ENCODE data around the gene TMEM176A.

Gene TMEM176A, protein sequence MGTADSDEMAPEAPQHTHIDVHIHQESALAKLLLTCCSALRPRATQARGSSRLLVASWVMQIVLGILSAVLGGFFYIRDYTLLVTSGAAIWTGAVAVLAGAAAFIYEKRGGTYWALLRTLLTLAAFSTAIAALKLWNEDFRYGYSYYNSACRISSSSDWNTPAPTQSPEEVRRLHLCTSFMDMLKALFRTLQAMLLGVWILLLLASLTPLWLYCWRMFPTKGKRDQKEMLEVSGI

DNA sequence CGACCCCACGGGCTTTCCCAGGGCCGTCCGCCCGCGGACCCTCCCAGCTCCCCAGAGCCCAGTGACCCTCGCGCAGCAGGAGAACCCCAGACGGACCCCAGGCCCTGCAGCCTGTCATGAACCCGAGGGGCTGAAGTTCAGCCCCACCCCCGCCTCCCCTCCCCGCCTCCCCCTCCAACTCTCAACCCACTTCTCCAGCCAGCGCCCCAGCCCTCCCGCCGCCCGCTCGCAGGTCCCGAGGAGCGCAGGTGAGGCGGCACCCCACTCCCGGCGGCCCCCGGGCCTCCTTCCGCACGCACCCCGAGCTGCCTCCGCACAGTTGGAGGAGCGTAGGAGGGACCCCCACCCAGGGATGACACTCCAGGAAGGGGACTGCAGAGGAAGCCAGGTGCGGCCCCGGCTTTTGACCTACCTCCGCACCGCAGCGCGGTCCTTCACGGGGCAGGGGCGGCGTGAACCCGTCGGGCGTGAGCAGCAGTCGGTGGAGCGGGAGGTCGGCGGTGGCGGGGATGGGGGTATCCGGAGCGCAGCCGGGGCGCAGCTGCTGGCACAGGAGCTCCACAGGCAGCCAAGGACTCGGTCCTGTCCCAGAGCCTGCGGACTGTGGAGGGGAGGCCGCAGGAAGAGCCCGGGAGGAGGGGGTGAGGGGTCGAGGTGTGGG is at the start of gene TMEM176A:
TSS of gene TMEM176A (plus strand) at position 189 of the 661 bp plus-strand sequence. CDS start 782 bp downstream, outside the sequence.
- Histone ChIP-seq H3K9ac (ENCODE audit: low read depth in 1 of 2, low read length in 2 of 2) (peak within 1 kb of the TSS; percentile 86 to 89), H3K27ac (ENCODE audit: low read depth, low read length) (peak within 1 kb of the TSS; percentile 88), H3K27me3 (ENCODE audit: control insufficient read depth in 1 of 2, insufficient read depth in 2 of 2, low read length in 2 of 2) (peaks cover 0 to 5% of the 10 kb centered on the region in 2 donors), H3K4me3 (ENCODE audit: low read depth in 1 of 2, low read length in 2 of 2) (peak within 1 kb of the TSS; percentile 81 to 92), H3K36me3 (ENCODE audit: control insufficient read depth in 1 of 2, insufficient read depth in 2 of 2, low read length in 2 of 2) (peaks cover 25 to 34% of the 10 kb centered on the region in 2 donors), H3K4me1 (ENCODE audit: control insufficient read depth in 1 of 2, insufficient read depth in 2 of 2, low read length in 2 of 2) (peaks cover 15 to 27% of the 10 kb centered on the region in 2 donors), H3K9me3 (ENCODE audit: control insufficient read depth in 1 of 2, low read length in 2 of 2) (peaks cover 1 to 2% of the 10 kb centered on the region in 2 donors)

DNA sequence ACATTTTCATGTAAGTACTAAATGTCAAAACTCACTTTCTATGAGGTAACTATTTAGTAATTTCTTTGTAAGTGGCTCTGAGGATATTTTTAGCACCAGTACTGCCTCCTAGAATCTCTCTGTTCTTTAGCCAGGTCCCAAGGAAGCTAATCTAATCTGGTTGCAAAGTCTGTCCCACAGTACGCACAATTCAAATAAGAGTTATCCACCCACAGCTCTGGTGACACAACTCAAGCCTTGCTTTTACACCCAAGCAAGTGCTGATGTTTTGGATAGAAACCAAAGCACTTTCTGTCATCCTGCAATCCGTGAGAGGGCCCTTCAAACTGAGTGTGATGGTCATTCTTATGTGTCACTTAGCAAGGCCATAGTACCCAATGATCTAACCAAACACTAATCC is 48.9 kb upstream of the TMEM176A start:
- no peaks in the 10 kb centered on the region for H3K36me3 ChIP-seq (ENCODE audit: control insufficient read depth in 1 of 2, insufficient read depth in 2 of 2, low read length in 2 of 2)
- H3K27me3 ChIP-seq (ENCODE audit: control insufficient read depth in 1 of 2, insufficient read depth in 2 of 2, low read length in 2 of 2): no peaks in the 10 kb centered on the region
- no peak overlapping the region for H3K9ac ChIP-seq (ENCODE audit: low read depth in 1 of 2, low read length in 2 of 2)
- H3K4me3 ChIP-seq (ENCODE audit: low read depth in 1 of 2, low read length in 2 of 2): no peak overlapping the region
- H3K9me3 ChIP-seq (ENCODE audit: control insufficient read depth in 1 of 2, low read length in 2 of 2): no peaks in the 10 kb centered on the region
- no peak overlapping the region for H3K27ac ChIP-seq (ENCODE audit: low read depth, low read length)
- H3K4me1 ChIP-seq (ENCODE audit: control insufficient read depth in 1 of 2, insufficient read depth in 2 of 2, low read length in 2 of 2): peaks cover 0 to 2% of the 10 kb centered on the region in 2 donors

DNA sequence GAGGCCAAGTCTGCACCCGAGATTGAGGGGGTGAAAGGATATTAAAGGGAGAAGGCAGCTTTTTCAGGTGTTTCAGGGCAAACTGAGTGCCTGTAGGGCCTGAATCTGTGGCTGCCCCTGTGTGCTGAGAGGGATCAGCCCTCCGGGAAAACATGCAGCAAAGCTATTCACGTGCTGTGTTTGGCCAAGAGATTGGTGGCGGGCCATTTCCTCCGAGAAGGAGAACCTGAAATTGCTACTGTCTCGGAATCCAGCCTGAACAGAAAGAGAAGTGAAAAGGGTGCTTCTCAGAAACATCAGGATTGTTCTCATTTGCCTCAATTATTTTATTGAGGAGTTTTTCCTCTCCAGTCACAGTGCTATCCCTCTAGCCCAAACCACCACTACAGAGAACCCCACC is 47.3 kb upstream of the TMEM176A start:
- Histone ChIP-seq H3K4me3 (ENCODE audit: low read depth in 1 of 2, low read length in 2 of 2) (no peak overlapping the region), H3K9ac (ENCODE audit: low read depth in 1 of 2, low read length in 2 of 2) (no peak overlapping the region), H3K9me3 (ENCODE audit: control insufficient read depth in 1 of 2, low read length in 2 of 2) (no peaks in the 10 kb centered on the region), H3K36me3 (ENCODE audit: control insufficient read depth in 1 of 2, insufficient read depth in 2 of 2, low read length in 2 of 2) (no peaks in the 10 kb centered on the region), H3K4me1 (ENCODE audit: control insufficient read depth in 1 of 2, insufficient read depth in 2 of 2, low read length in 2 of 2) (peaks cover 0 to 2% of the 10 kb centered on the region in 2 donors), H3K27ac (ENCODE audit: low read depth, low read length) (no peak overlapping the region), H3K27me3 (ENCODE audit: control insufficient read depth in 1 of 2, insufficient read depth in 2 of 2, low read length in 2 of 2) (no peaks in the 10 kb centered on the region)

DNA sequence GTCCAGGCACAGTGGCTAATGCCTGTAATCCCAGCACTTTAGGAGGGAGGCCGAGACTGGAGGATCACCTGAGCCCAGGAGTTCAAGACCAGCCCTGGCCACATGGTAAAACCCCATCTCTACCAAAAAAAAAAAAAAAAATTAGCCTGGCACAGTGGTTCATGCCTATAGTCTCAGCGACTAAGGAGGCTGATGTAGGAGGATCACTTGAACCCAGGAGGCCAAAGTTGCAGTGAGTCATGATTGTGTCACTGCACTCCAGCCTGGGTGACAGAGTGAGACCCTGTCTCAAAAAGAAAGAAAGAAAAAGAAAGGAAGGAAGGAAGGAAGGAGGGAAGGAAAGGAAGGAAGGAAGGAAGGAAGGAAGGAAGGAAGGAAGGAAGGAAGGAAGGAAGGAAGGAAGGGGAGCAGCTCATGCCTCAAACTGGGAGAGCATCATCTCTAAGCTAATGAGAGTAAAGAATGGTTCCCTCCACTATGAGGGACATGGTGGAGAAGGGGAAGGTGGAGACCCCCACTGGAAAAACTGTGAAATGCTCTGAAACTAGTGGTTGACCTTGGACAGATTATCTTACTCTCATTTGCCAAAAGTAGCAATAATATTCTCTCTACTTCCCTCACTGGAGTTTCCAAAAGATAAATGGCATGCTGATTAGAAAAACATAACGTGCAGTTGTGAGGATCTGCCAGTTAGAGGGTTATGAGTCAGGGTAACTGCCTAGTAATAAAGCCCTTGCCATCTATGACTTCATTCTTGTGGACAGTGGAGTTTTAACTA is 46.6 kb upstream of the TMEM176A start:
- H3K27ac ChIP-seq (ENCODE audit: low read depth, low read length): no peak overlapping the region
- H3K9ac ChIP-seq (ENCODE audit: low read depth in 1 of 2, low read length in 2 of 2): no peak overlapping the region
- no peaks in the 10 kb centered on the region for H3K9me3 ChIP-seq (ENCODE audit: control insufficient read depth in 1 of 2, low read length in 2 of 2)
- no peaks in the 10 kb centered on the region for H3K36me3 ChIP-seq (ENCODE audit: control insufficient read depth in 1 of 2, insufficient read depth in 2 of 2, low read length in 2 of 2)
- H3K4me3 ChIP-seq (ENCODE audit: low read depth in 1 of 2, low read length in 2 of 2): no peak overlapping the region
- peaks cover 0 to 2% of the 10 kb centered on the region in 2 donors for H3K4me1 ChIP-seq (ENCODE audit: control insufficient read depth in 1 of 2, insufficient read depth in 2 of 2, low read length in 2 of 2)
- H3K27me3 ChIP-seq (ENCODE audit: control insufficient read depth in 1 of 2, insufficient read depth in 2 of 2, low read length in 2 of 2): no peaks in the 10 kb centered on the region

DNA sequence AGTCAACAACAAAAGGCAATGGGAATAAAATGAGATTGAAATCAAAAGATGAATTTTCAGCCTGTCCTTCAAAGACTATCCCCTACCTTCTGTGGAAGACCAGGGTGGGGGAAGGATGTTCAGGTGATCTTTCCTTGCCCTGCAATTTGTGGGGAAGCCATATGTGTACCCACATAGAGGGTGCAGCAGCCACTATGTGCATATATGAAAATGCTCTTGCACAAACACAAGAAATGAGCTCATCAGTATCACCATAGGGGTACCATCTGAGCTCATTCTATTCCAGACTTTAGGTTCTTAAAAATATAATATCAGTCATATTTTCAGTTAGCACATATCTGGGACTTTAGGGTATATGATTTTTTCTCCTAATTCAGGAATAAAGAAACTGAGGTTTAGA is 45.6 kb upstream of the TMEM176A start:
- Histone ChIP-seq H3K4me1 (ENCODE audit: control insufficient read depth in 1 of 2, insufficient read depth in 2 of 2, low read length in 2 of 2) (peaks cover 0 to 2% of the 10 kb centered on the region in 2 donors), H3K4me3 (ENCODE audit: low read depth in 1 of 2, low read length in 2 of 2) (no peak overlapping the region), H3K36me3 (ENCODE audit: control insufficient read depth in 1 of 2, insufficient read depth in 2 of 2, low read length in 2 of 2) (no peaks in the 10 kb centered on the region), H3K9me3 (ENCODE audit: control insufficient read depth in 1 of 2, low read length in 2 of 2) (no peaks in the 10 kb centered on the region), H3K9ac (ENCODE audit: low read depth in 1 of 2, low read length in 2 of 2) (no peak overlapping the region), H3K27me3 (ENCODE audit: control insufficient read depth in 1 of 2, insufficient read depth in 2 of 2, low read length in 2 of 2) (no peaks in the 10 kb centered on the region), H3K27ac (ENCODE audit: low read depth, low read length) (no peak overlapping the region)

DNA sequence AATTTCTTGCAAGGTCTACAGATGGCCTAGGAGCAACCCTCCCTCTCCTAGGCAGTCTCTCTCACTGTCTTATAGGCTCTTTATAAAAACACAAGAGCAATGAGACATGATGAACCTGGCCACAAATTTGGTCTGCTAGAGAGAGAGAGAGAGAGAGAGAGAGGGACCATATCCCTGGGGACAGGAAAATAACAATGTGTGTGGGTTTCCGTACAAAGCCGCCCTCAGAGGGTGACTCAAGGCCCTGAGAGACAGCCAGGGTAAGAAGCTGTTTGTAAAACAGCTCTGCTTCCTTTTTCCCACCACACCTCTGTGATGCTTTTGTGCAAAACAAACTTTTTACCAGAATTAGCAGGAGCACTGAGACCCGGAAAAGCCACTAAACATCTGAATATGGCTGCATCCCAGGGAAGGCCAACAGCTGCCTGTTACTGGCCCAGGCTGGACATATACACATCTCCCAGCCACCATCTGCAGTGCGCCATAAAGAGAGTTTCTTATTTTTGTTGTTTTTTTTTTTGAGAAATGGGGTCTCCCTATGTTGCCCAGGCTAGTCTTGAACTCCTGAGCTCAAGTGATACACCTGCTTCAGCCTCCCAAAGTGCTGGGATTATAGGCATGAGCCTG is 45.0 kb upstream of the TMEM176A start:
- no peak overlapping the region for H3K9ac ChIP-seq (ENCODE audit: low read depth in 1 of 2, low read length in 2 of 2)
- no peaks in the 10 kb centered on the region for H3K9me3 ChIP-seq (ENCODE audit: control insufficient read depth in 1 of 2, low read length in 2 of 2)
- no peaks in the 10 kb centered on the region for H3K27me3 ChIP-seq (ENCODE audit: control insufficient read depth in 1 of 2, insufficient read depth in 2 of 2, low read length in 2 of 2)
- H3K36me3 ChIP-seq (ENCODE audit: control insufficient read depth in 1 of 2, insufficient read depth in 2 of 2, low read length in 2 of 2): no peaks in the 10 kb centered on the region
- H3K4me1 ChIP-seq (ENCODE audit: control insufficient read depth in 1 of 2, insufficient read depth in 2 of 2, low read length in 2 of 2): peaks cover 0 to 2% of the 10 kb centered on the region in 2 donors
- H3K4me3 ChIP-seq (ENCODE audit: low read depth in 1 of 2, low read length in 2 of 2): no peak overlapping the region
- no peak overlapping the region for H3K27ac ChIP-seq (ENCODE audit: low read depth, low read length)

DNA sequence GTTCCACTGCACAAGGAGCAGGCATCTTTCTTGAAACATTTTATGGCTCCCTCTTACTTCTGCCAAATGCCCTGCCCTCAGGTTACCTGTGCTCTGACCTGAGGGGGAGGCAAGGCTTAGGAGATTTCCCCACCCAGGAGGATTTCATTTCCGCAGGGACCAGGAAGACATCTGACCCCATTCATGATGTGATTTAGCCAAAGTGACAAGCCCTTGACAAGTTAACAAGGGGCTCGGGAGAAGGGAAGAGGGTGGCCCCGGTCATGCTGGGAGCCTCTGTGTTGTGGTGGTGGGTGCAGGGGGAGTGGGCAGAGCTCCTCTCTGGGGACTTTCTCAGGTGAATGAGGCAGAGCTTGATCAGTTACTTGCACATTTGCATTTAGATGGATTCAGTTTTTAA is 44.4 kb upstream of the TMEM176A start:
- Histone ChIP-seq H3K4me1 (ENCODE audit: control insufficient read depth in 1 of 2, insufficient read depth in 2 of 2, low read length in 2 of 2) (peaks cover 0 to 2% of the 10 kb centered on the region in 2 donors), H3K27ac (ENCODE audit: low read depth, low read length) (peak overlapping the region; percentile 17), H3K9me3 (ENCODE audit: control insufficient read depth in 1 of 2, low read length in 2 of 2) (no peaks in the 10 kb centered on the region), H3K9ac (ENCODE audit: low read depth in 1 of 2, low read length in 2 of 2) (no peak overlapping the region), H3K27me3 (ENCODE audit: control insufficient read depth in 1 of 2, insufficient read depth in 2 of 2, low read length in 2 of 2) (no peaks in the 10 kb centered on the region), H3K4me3 (ENCODE audit: low read depth in 1 of 2, low read length in 2 of 2) (no peak overlapping the region), H3K36me3 (ENCODE audit: control insufficient read depth in 1 of 2, insufficient read depth in 2 of 2, low read length in 2 of 2) (no peaks in the 10 kb centered on the region)

DNA sequence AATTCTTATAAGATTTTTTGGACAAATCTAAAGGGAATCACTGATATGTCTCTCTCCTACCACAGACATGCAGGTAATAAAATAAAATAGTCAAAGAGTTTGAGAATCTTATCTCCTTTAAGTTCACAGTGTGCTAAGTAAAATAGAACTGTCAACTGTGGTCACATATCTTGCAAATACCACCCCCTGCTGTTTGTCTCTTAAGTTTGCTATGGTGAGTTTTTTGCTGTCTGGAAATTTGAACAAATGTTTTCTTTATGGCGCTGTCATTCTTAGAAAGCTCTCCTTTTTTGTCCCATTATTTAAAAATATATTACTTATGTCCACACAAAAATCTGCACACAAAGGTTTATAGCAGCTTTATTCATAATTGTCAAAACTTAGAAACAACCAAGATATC is 43.7 kb upstream of the TMEM176A start:
- Histone ChIP-seq H3K9ac (ENCODE audit: low read depth in 1 of 2, low read length in 2 of 2) (no peak overlapping the region), H3K9me3 (ENCODE audit: control insufficient read depth in 1 of 2, low read length in 2 of 2) (no peaks in the 10 kb centered on the region), H3K36me3 (ENCODE audit: control insufficient read depth in 1 of 2, insufficient read depth in 2 of 2, low read length in 2 of 2) (no peaks in the 10 kb centered on the region), H3K27ac (ENCODE audit: low read depth, low read length) (no peak overlapping the region), H3K27me3 (ENCODE audit: control insufficient read depth in 1 of 2, insufficient read depth in 2 of 2, low read length in 2 of 2) (no peaks in the 10 kb centered on the region), H3K4me1 (ENCODE audit: control insufficient read depth in 1 of 2, insufficient read depth in 2 of 2, low read length in 2 of 2) (peaks cover 0 to 2% of the 10 kb centered on the region in 2 donors), H3K4me3 (ENCODE audit: low read depth in 1 of 2, low read length in 2 of 2) (no peak overlapping the region)

DNA sequence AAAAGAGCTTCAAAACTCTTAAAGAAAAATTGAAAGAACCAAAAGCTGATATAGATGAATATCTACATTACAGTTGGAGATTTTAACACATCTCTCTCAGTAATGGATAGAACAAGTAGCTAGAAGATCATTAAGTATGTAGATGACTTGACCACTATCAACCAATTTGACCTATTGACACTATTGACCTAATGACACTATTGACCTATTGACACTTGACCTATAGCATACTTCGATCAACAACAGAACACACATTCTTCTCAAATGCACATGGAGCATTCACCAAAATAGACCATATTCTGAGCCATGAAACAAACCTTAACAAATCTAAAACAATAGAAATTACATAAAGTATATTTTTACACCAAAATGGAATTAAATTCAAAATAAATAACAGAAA is 41.1 kb upstream of the TMEM176A start:
- H3K9ac ChIP-seq (ENCODE audit: low read depth in 1 of 2, low read length in 2 of 2): no peak overlapping the region
- H3K4me3 ChIP-seq (ENCODE audit: low read depth in 1 of 2, low read length in 2 of 2): no peak overlapping the region
- H3K4me1 ChIP-seq (ENCODE audit: control insufficient read depth in 1 of 2, insufficient read depth in 2 of 2, low read length in 2 of 2): peaks cover 0 to 2% of the 10 kb centered on the region in 2 donors
- H3K27ac ChIP-seq (ENCODE audit: low read depth, low read length): no peak overlapping the region
- no peaks in the 10 kb centered on the region for H3K36me3 ChIP-seq (ENCODE audit: control insufficient read depth in 1 of 2, insufficient read depth in 2 of 2, low read length in 2 of 2)
- H3K9me3 ChIP-seq (ENCODE audit: control insufficient read depth in 1 of 2, low read length in 2 of 2): no peaks in the 10 kb centered on the region
- H3K27me3 ChIP-seq (ENCODE audit: control insufficient read depth in 1 of 2, insufficient read depth in 2 of 2, low read length in 2 of 2): no peaks in the 10 kb centered on the region

DNA sequence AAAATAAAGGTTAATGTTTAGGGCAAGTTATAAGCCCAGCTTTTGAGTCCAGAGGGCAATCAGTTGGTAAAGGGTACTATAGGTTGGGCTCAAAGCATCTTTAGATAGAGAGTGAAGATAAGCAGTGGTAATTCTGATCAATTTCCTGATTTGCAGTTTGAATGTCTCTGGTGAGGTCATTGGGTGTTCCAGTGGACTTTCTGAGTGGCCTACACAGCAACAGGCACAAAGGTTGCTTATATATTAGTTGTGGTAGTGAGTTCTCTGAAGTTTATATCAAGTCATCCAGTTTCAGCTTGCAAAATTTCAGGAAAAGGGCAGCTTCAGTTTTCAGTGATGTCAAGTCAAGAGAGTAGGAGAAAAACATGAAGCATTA is 34.2 kb upstream of the TMEM176A start:
- no peaks in the 10 kb centered on the region for H3K4me1 ChIP-seq (ENCODE audit: control insufficient read depth in 1 of 2, insufficient read depth in 2 of 2, low read length in 2 of 2)
- no peak overlapping the region for H3K9ac ChIP-seq (ENCODE audit: low read depth in 1 of 2, low read length in 2 of 2)
- H3K9me3 ChIP-seq (ENCODE audit: control insufficient read depth in 1 of 2, low read length in 2 of 2): no peaks in the 10 kb centered on the region
- no peaks in the 10 kb centered on the region for H3K36me3 ChIP-seq (ENCODE audit: control insufficient read depth in 1 of 2, insufficient read depth in 2 of 2, low read length in 2 of 2)
- H3K4me3 ChIP-seq (ENCODE audit: low read depth in 1 of 2, low read length in 2 of 2): no peak overlapping the region
- H3K27me3 ChIP-seq (ENCODE audit: control insufficient read depth in 1 of 2, insufficient read depth in 2 of 2, low read length in 2 of 2): no peaks in the 10 kb centered on the region
- no peak overlapping the region for H3K27ac ChIP-seq (ENCODE audit: low read depth, low read length)

Measured in duodenal mucosa (tissue), 2 donors.